ENCODE results near the gene RASAL2. TPM values are rescaled to one million over a fixed set of nuclear protein-coding genes. Genes with fewer than 3 reads are reported as not detected.
A peak's percentile ranks its signal among the peaks of the same experiment; 100 is the strongest.
"Not testable (repeated sequence)": the region's sequence is repeated elsewhere in the genome, so short reads cannot be mapped to it uniquely, and the experiment has no call there.

The RASAL2 gene
- total RNA-seq, 1 experiment from 2014 or later = 25.7 TPM

DNA sequence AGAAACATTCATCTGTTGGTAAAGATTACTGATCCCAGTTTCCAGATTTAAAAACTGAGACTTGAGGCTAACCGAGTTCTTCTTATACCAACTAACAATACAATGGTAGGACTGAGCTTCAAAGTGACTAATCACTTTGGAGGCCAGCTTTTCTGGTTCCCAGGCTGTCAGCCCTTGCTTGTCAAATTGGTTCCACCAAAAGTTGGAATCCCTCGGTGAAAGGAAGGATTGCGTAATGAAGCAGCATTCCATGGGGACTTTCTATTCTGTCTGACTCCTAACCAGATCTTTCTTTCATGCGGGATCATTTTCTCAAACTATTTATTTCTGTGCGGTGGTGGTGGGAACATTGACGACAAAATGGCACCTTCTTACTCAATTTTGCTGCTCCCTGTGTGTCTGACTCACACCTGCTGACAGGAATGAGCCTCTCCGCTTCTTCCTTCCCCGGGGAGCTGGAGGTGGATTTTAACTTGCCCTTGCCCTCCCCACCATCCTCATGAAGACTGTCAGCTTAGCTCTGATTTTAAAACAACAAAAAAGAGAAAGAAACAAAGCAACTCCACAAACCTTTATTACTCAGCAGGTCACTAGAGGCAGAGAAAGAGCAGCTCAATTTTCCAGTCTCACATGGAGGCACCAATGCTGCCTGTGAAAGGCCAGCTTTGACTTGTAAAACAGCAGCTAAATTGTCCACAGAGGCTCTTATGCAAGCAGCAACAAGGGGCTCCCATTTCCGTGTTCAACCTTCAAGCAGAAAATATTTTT is 32.9 kb upstream of the RASAL2 start:
- Histone ChIP-seq H3K27me3 (ENCODE audit: control insufficient read depth, insufficient read depth, low read length) (no peaks in the 10 kb centered on the region), H3K4me3 (ENCODE audit: insufficient read depth, low read depth, low read length) (no peak overlapping the region), H3K36me3 (replicated peaks; ENCODE audit: control insufficient read depth, insufficient read depth, low read length) (no peaks in the 10 kb centered on the region)
- DNase-seq = peak; percentile 37

DNA sequence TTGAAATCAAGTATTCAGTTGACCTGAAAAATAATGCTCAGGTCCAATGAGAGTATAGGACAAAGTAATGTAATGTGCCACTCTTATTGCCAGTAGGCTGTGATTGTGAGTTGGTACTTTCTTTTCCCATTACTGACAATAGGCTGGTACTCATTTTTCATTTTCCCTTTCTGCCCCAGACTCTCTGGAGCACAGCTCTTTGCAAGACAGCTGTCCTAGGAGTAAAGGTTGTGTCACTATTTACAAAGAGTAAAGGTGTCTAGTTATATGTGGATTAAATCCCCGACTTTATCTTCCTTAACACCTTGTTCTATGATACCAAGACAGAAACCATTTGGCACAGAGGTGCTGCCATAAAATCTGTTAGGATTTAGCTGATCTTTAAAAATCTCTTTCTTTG is 32.3 kb upstream of the RASAL2 start:
- DNase-seq = no peak
- Histone ChIP-seq H3K36me3 (replicated peaks; ENCODE audit: control insufficient read depth, insufficient read depth, low read length) (no peaks in the 10 kb centered on the region), H3K27me3 (ENCODE audit: control insufficient read depth, insufficient read depth, low read length) (no peaks in the 10 kb centered on the region), H3K4me3 (ENCODE audit: insufficient read depth, low read depth, low read length) (no peak overlapping the region)

- Histone ChIP-seq H3K27me3 (ENCODE audit: control insufficient read depth, insufficient read depth, low read length) (no peaks in the 10 kb centered on the region), H3K4me3 (ENCODE audit: insufficient read depth, low read depth, low read length) (no peak overlapping the region), H3K36me3 (replicated peaks; ENCODE audit: control insufficient read depth, insufficient read depth, low read length) (no peaks in the 10 kb centered on the region)
- no peak for DNase-seq
Measured at GRCh38 chr1:178064191-178064821, 29.6 kb upstream of the RASAL2 start.

GRCh38 chr1:178065250-178065649 is 28.7 kb upstream of the RASAL2 start:
- no peak overlapping the region for H3K4me3 ChIP-seq (ENCODE audit: insufficient read depth, low read depth, low read length)
- H3K36me3 ChIP-seq (replicated peaks; ENCODE audit: control insufficient read depth, insufficient read depth, low read length) = no peaks in the 10 kb centered on the region
- DNase-seq = no peak
- no peaks in the 10 kb centered on the region for H3K27me3 ChIP-seq (ENCODE audit: control insufficient read depth, insufficient read depth, low read length)

- no peaks in the 10 kb centered on the region for H3K27me3 ChIP-seq (ENCODE audit: control insufficient read depth, insufficient read depth, low read length)
- no peak overlapping the region for H3K4me3 ChIP-seq (ENCODE audit: insufficient read depth, low read depth, low read length)
- H3K36me3 ChIP-seq (replicated peaks; ENCODE audit: control insufficient read depth, insufficient read depth, low read length) = no peaks in the 10 kb centered on the region
- no peak for DNase-seq
Measured at GRCh38 chr1:178066296-178066907, 27.5 kb upstream of the RASAL2 start.

DNA sequence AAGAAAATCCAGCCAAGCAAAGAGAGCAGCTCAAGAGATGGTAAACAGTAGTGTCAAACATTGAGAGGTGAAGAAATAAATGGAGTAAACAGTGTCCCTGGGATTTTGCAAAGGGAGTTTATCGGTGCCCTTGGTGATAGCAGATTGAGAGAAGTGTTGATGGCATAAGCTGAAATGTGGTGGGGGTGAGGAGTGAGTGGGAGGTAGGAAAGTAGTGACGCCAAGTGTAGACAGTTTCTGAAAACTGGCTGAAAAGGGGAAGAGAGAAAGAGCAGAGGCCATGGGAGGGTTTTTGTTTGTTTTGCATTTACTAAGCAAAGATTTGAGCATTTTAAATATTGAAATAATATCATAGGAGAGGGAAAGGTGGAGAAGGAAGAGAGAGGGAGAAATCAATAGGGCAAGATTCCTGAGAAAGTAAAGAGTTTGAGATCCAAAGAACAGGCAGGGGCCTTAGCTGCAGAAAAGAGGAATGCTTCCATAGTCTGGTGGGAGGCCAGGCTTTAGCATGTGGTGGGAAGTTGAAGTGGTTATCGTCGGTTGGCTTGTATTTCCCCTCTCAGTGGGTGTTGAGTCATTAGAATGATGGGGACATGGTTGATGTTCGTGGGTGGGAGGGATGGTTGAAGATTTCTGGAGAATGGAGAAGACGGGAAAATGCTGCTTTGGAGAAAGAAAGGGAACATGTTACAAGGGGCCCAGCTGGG is 26.8 kb upstream of the RASAL2 start:
- Histone ChIP-seq H3K36me3 (replicated peaks; ENCODE audit: control insufficient read depth, insufficient read depth, low read length) (no peaks in the 10 kb centered on the region), H3K4me3 (ENCODE audit: insufficient read depth, low read depth, low read length) (no peak overlapping the region), H3K27me3 (ENCODE audit: control insufficient read depth, insufficient read depth, low read length) (no peaks in the 10 kb centered on the region)
- DNase-seq = no peak

DNA sequence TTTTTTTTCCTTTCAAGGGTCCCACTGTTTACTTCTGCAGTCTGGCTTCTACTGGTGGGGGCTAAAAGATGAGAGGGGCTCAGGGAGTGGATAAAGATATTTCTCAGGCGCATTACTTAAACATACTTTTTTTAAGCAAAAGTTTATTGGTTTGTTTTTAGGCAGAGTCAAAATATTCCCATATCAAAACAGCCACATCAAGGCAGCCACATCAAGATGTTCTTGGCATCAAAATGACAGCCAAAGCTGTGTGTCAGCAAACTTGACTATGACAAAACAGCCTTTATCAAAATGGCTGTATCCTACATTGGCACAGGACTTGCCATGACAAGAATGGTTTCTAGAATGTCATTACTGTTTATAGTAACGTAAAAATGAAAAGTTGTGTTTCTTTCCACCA is 22.1 kb upstream of the RASAL2 start:
- no peaks in the 10 kb centered on the region for H3K27me3 ChIP-seq (ENCODE audit: control insufficient read depth, insufficient read depth, low read length)
- DNase-seq = no peak
- no peak overlapping the region for H3K4me3 ChIP-seq (ENCODE audit: insufficient read depth, low read depth, low read length)

GRCh38 chr1:178072326-178072725 is 21.6 kb upstream of the RASAL2 start:
- no peaks in the 10 kb centered on the region for H3K36me3 ChIP-seq (replicated peaks; ENCODE audit: control insufficient read depth, insufficient read depth, low read length)
- no peaks in the 10 kb centered on the region for H3K27me3 ChIP-seq (ENCODE audit: control insufficient read depth, insufficient read depth, low read length)
- no peak overlapping the region for H3K4me3 ChIP-seq (ENCODE audit: insufficient read depth, low read depth, low read length)
- DNase-seq = no peak

More for the DNA sequence above, 22.1 kb upstream of the RASAL2 start:
- H3K36me3 ChIP-seq (replicated peaks; ENCODE audit: control insufficient read depth, insufficient read depth, low read length) = no peaks in the 10 kb centered on the region

DNA sequence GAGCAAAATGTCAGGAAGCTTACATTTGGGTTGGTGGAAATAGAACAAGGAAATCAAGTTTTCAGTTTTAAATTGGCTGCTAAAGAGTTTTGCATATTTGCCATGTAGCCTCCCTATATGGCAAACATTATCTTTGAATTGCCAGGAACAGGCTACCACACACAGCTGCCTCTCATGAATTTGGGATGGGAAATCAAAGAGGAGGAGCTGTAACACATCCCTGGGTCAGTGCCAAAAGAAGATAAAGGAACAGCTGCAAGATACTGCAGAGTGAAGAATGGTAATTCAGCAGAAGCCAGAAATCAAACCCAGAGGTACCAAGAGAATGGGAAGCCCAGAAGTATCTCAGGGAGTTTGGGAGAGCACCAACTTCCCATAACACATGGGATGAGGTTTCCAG is 18.6 kb upstream of the RASAL2 start:
- DNase-seq = no peak
- no peak overlapping the region for H3K4me3 ChIP-seq (ENCODE audit: insufficient read depth, low read depth, low read length)
- H3K36me3 ChIP-seq (replicated peaks; ENCODE audit: control insufficient read depth, insufficient read depth, low read length) = no peaks in the 10 kb centered on the region
- no peaks in the 10 kb centered on the region for H3K27me3 ChIP-seq (ENCODE audit: control insufficient read depth, insufficient read depth, low read length)

- H3K36me3 ChIP-seq (replicated peaks; ENCODE audit: control insufficient read depth, insufficient read depth, low read length) = no peaks in the 10 kb centered on the region
- H3K4me3 ChIP-seq (ENCODE audit: insufficient read depth, low read depth, low read length) = no peak overlapping the region
- H3K27me3 ChIP-seq (ENCODE audit: control insufficient read depth, insufficient read depth, low read length) = no peaks in the 10 kb centered on the region
- no peak for DNase-seq
Measured at GRCh38 chr1:178076607-178077006, 17.3 kb upstream of the RASAL2 start.

DNA sequence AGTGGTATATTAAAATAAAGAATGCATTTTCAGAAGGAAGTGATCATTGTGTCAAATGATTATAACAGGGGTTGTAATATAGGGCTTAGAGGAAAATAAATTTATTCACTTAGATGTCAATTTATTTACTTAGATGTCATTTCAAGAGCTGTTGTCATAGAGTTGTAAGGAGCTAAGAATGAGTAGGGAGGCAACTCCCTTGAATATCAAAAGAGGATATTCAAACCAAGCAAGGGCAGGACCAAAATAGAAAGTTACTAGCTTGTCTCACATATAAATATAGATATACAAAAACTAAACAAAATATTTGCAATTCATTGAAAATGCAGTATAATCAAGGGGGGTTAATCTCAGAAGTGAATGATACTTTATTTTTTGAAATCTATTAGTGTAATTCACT is 16.0 kb upstream of the RASAL2 start:
- Histone ChIP-seq H3K27me3 (ENCODE audit: control insufficient read depth, insufficient read depth, low read length) (no peaks in the 10 kb centered on the region), H3K4me3 (ENCODE audit: insufficient read depth, low read depth, low read length) (no peak overlapping the region), H3K36me3 (replicated peaks; ENCODE audit: control insufficient read depth, insufficient read depth, low read length) (no peaks in the 10 kb centered on the region)
- no peak for DNase-seq

- no peak overlapping the region for H3K4me3 ChIP-seq (ENCODE audit: insufficient read depth, low read depth, low read length)
- no peaks in the 10 kb centered on the region for H3K36me3 ChIP-seq (replicated peaks; ENCODE audit: control insufficient read depth, insufficient read depth, low read length)
- DNase-seq = no peak
- no peaks in the 10 kb centered on the region for H3K27me3 ChIP-seq (ENCODE audit: control insufficient read depth, insufficient read depth, low read length)
Measured at GRCh38 chr1:178086294-178086693, 7.6 kb upstream of the RASAL2 start.

DNA sequence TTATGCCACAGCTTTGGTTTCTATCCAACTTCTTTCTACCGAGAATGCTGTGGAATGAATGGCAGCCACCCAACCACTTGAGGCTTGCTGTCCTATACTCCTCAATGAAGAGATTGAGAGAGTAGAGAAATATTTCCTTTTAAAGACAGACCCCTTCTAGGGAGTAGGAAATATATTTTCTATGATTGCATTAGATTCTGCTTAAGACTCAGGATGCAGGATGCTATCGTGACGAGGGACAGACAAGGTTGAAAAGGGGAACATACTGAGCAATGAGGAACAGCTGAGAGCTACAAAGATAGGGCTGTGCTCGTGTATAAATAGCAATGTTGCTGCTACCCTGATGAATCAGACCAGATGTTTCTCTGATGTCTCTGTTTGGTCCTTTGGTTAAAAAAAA is 7.1 kb upstream of the RASAL2 start:
- Histone ChIP-seq H3K36me3 (replicated peaks; ENCODE audit: control insufficient read depth, insufficient read depth, low read length) (no peaks in the 10 kb centered on the region), H3K4me3 (ENCODE audit: insufficient read depth, low read depth, low read length) (no peak overlapping the region), H3K27me3 (ENCODE audit: control insufficient read depth, insufficient read depth, low read length) (no peaks in the 10 kb centered on the region)
- no peak for DNase-seq

DNA sequence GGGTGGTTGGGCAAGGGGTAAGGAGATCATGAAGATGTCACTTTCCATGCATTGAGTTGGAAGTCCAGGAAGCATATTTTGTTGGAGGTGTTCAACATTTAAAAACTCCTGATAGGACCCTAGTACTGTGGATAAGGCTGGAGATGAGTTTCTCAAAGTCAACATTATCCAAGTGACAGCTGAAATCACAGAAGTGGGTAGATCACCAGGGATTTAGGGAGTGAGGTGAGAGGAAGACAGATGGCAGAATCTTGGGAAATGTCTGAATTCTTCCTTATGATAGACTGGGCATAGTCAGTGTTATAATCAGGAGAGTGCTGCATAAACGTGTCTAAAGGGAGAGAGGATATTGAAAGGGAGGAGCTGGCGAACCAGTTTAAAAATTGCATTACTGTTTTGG is 5.3 kb upstream of the RASAL2 start:
- no peak for DNase-seq
- Histone ChIP-seq H3K36me3 (replicated peaks; ENCODE audit: control insufficient read depth, insufficient read depth, low read length) (no peaks in the 10 kb centered on the region), H3K27me3 (ENCODE audit: control insufficient read depth, insufficient read depth, low read length) (no peaks in the 10 kb centered on the region), H3K4me3 (ENCODE audit: insufficient read depth, low read depth, low read length) (no peak overlapping the region)

DNA sequence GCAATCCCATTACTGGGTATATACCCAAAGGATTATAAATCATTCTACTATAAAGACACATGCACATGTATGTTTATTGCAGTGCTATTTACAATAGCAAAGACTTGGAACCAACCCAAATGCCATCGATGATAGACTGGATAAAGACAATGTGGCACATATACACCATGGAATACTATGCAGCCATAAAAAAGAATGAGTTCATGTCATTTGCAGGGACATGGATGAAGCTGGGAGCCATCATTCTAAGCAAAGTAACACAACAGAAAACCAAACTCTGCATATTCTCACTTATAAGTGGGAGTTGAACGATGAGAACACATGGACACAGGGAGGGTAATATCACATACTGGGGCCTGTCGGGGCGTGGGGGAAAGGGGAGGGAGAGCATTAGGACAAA is 2.5 kb upstream of the RASAL2 start:
- not testable (repeated sequence) for H3K4me3 ChIP-seq (ENCODE audit: insufficient read depth, low read depth, low read length); H3K27me3 ChIP-seq (ENCODE audit: control insufficient read depth, insufficient read depth, low read length); DNase-seq; H3K36me3 ChIP-seq (replicated peaks; ENCODE audit: control insufficient read depth, insufficient read depth, low read length)

Data from H7 (cell line).